HG03521 (cell line): ENCODE data around the gene GTF2A1.
"Not testable (repeated sequence)": the region's sequence is repeated elsewhere in the genome, so short reads cannot be mapped to it uniquely, and the experiment has no call there.

Experiments used
- ATAC-seq: cut with Tn5 transposase; IDR thresholded peaks from one replicate; pipeline ENCODE4 v1.9.1; 2021; ENCODE audit warnings: mild to moderate bottlenecking, moderate library complexity; ENCODE audit not compliant: unreplicated experiment

GTF2A1 gene

DNA sequence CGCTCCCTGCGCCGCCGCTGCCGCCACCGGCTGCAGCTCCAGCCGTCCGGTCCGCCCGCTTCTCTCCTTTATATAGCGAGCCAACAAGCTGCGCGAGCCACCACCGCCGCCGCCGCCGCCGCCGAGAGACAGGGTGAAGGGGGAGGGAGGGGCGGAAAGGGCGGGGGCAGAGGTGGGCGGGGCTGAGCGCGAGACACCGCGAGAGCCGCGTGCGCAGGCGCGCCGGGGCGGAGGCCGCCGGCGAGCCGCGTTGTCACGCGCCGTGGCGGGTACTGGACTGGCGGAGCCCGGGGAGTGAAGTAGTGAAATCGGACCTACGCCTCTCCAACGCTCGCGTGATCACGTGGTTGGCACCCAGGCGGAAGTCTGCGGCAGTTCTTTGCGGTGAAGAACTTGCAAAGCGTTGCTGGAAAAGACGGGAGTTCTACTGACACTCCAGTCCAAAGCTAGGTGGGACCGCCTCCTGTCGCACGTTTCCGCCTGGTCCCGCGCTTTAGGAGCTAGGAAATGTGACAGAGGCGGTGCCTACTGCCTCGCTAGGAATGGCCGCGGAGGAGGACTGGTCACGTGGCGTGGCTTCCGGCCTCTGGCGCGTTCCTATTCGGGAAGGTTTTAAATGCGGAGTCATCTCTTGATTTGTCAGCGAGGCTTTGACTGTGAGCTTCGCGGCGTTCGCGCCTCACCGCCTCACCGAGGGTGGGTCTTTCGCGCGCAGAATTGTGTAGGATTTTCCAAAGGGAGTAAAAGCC is at the start of gene GTF2A1:
Gene GTF2A1, minus strand, starts transcription at position 130 of the 749 bp plus-strand sequence. CDS start 441 bp downstream, outside the sequence.
- peak; percentile 72 for ATAC-seq

DNA sequence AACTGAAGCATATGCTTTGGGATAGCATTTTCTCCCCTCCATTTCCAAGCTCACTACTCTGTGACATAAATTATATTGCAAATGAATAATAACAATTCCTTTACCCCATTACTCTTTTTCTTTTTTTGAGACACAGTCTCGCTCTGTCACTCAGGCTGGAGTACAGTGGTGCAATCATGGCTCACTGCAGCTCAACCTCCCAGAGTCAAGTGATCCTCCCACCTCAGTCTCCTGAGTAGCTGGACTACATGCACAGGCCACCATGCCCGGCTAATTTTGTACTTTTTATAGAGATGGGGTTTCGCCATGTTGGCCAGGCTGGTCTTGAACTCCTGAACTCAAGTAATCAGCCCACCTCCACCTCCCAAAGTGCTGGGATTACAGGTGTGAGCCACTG is 49.2 kb upstream of the GTF2A1 start:
- ATAC-seq = no peak

DNA sequence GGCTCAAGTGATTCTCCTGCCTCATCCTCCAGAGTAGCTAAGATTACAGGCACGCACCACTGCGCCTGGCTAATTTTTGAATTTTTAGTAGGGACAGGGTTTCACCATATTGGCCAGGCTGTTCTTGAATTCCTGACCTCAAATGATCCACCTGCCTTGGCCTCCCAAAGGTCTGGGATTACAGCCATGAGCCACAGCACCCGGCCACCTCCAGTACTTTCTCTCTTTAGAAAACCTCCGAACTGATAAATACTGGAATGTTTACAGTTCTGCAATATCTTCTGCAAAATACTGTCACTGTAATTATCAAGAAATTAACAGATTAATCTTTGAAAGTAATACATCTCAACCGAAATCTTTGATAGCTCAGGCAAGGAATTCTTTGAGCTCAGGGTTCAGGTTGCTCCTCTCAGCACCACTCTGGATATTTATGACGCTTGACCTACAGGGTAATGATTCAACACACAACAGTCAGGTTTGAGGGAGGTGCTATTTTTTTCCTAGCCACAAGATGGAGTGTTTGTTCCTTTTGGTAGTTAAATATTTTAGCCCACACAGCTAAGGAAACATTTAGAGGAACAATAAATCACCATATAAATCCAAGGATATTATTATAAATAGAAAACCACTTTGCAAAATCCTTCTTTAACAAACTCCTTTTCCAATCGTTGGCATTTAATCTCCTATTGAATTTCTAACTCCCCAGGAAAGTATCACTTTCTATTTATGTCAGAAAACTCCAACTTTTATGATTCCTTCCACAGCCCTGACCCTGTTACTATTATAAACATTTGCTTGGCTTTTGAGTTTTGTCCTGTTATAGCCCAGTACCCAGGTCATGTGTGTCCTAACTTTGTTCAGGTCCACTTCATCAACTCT is 48.6 kb upstream of the GTF2A1 start:
- peak; percentile 69 for ATAC-seq

DNA sequence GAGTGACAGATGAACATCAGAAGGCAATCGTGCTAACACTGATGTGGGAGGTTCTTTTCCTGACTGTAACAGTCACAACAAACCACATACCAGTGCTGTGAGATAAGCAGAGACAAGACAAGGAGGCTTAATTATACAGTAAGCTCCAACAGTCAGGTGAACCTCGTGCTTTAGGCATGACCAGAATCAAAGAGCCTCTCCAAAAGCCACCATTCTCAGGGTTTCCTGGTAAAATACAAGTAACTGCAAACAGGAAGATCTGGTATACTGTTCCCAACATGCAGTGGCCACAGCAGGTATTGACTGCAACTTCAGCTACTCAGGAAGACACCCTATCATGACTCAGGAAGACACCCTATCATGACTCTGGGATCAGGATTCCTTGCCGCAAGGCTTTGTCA is 47.3 kb upstream of the GTF2A1 start:
- ATAC-seq = no peak

DNA sequence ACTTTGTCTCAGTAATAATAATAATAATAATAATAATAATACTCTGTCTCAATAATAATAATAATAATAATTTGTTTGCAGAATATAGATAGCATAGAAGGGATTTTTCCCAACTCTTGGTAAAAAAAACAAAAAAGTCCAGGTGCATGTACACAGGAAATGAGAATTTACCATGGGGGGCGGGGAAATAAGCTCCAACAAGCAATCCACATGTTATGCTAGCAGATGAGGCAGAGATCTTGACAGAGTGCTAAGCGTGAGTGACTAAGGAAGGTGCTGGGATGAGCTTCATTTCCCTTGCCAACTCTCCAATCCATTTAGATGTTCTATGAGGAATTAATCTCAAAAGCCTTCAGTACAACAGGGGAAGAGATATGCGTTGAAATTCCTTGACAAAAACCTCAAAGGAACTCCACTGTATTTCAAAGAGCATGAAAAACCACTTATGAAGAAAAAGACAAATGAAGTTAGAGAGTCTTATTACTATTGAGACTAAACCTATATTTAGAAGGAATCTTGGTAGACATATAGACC is 44.9 kb upstream of the GTF2A1 start:
- no peak for ATAC-seq

DNA sequence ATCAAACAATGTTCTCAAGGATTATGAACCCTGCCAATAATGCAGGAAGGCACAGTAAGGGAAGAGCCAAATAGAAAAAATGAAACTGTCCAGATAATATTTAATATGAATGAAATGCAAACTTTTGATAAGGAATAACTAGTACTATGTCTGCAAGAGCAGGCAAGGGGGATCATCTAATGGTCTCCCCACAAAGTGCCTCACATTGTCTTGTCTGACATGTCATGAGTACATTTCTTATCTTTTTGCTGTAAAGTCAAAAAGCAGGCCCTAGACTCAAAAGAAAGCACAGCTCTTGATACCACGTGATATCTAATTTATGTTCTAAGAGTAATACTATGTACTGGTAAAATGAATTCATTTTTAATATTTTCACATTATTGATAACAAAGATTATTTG is 43.9 kb upstream of the GTF2A1 start:
- ATAC-seq = no peak

DNA sequence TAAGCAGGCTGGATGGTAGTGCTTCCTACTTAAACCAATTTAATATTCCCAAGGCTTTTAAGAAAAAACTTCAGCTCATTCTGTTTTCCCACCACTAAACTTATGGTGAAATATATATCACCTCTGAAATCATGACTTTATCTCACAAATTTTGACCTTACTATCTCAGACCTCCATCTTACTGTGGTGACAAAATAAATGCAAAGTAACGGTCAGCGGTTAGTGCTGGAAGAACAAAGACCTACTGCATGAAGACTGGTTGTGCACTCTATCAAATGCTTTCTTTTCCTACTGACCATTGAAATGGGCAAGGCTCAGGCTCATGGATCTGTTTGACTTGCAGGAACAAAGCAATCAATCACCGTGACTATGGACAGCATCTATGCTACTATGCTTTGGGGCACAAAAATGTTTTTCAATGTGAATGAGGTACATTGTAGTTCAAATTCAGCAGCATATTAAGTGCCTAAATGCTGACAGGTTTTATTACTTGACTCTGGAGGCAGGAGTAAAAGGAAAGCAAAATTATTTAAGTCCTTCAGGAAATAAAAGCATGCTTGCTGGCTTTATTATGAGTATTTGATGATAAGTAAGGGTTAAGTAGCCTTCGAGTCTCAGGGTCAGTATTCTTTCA is 43.1 kb upstream of the GTF2A1 start:
- no peak for ATAC-seq

DNA sequence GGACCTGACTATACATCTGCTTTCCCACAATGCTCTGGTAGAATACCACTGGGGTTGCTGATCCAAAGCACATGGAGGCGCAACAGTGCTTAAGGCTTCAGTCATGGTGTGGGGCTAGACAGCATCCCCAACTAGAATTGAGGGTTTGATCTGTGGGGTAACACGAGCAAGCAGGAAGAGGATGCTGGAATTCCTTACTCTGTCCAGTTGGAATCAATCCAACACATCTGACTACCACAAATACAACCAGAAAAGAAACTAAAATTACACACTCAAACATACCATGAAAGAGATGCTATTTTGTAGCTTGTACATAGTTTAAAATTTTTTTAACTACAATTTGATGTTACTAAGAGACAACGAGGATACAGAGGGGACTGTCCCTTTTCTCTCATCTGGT is 40.4 kb upstream of the GTF2A1 start:
- ATAC-seq = no peak

DNA sequence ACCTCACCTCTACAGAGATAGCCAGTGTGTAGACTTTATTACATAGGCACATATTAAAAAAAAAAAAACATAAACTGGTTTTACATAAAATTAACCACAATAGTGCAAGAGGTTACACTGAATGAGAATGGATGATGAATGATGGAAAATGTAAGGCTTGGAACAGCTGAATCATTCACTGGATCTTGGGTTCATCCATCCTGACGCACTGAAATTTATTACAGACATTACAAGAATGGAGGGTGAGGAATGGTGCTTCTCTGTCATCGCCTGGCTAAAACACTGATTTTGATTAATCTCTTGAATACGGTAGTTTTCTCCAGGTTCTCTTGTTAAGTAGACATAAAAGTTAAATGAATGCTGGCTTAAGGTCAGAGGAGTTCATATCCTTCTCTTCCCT is 40.0 kb upstream of the GTF2A1 start:
- no peak for ATAC-seq

DNA sequence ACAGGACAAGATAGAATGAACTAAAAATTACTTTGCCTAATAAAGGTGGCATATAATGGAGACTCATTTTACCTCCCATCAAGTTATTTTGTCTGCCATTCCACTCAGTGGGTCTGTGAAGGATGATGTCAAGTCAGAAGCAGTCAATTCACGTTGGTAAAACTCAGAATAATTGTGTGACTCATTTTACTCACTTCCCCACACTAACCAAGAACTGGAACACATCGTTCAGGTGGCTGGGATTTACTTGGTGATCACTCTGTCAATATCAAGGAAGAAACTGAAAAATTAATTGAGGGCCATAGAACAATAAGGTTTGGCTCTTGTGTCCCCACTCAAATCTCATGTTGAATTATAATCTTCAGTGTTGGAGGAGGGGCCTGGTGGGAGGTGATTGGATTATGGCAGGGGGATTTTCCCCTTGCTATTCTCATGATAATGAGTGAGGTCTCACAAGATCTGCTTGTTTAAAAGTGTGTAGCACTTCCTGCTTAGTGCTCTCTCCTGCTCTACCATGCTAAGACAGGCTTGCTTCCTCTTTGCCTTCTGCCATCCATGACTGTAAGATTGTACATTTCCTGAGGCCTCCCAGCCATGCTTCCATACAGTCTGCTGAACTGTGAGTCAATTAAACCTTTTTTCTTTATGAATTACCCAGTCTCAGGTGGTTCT is 35.7 kb upstream of the GTF2A1 start:
- no peak for ATAC-seq

DNA sequence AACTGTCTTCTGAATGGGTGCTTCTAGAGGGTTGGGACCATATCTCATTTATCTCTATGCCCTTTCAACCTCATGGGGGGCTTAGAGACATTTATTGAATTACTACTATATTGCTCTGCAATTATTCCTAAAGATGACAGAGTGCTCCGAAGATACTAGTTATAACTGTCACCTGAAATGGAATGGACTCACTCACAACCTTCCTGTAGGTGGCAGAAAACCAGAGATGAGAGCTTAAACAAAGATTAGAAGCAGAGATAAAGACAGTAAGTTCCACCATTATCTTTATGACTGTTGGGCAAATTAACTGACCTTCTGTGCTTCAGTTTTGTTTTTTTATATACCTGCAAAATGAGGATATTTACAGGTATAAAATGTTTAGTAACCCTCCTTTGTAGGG is 31.5 kb upstream of the GTF2A1 start:
- no peak for ATAC-seq

DNA sequence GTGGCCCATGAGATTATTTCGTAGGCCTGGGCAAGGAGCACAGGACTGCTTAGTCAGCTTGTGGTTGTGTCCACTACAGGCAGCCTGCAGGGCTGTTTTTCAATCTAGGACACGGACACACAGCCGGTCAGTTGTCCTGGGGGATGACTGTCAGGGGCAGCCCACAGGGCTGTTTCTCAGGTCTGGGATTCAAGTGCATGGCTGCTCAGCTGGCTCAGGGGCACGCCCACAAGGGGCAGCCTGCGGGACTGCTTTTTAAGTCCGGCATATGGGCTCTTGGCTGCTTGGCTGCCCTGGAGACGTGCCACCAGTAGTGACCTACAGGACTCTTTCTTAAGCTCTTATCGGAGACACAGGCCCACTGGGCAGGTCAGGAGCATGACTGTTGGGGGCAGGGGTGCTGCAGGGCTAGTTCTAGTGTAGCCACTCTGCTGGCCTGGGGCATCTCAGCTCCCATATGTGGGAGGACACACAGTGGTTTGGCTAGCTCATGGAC is 26.6 kb upstream of the GTF2A1 start:
- ATAC-seq = no peak

DNA sequence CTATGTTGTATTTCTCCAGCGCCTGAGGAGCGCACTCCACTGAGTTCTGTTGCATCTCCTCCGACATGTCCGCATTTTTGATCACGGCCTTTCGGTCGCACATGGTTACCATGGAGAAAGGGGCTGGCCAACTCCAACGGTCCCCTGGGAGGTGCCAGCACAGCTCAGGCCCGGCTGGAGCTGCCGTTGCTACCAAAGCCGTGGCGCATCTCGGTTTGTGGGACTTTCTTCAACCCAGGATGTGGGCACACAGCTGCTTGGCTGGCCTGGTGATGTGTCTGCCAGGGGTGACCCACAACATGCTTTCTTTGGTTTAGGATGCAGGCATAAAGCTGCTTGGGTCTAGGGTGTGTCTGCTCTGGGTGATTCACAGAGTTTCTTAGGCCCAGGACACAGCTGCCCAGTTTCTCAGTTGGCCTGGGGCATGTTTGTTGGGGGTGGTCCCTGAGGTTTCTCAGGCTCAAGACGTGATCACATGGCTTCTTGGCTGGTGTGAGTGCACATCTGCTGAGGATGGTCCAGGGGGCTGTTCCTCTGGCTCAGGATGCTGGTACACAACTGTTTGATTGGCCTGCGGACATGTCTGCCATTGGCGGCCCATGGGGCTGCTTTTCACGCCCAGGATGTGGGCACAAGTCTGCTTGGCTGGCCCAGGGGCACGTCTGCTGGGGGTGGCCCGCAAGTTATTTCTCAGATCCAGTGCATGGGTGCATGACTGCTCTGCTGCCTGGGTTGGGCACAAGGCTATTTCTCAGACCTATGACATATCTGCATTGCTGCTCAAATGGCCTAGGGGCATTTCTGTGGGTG is 25.9 kb upstream of the GTF2A1 start:
- no peak for ATAC-seq

DNA sequence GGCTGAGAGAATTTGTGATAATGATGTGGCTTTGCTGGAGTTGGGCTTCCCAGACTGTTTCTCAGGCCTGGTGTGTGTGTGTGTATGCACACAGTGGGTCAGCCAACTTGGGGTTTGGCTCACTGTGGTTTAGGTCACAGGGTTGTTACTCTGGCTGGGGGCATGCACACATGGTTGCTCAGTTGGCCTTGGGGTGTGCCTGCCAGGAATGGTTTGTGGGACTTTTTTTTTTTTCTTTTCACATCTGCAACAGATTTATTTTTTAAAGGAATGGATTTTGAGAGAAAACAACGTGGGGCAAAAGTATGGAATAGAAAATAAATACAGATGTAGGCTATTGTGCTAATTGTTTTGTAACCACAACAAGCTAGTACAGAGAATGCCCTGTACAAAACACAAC is 25.0 kb upstream of the GTF2A1 start:
- no peak for ATAC-seq

DNA sequence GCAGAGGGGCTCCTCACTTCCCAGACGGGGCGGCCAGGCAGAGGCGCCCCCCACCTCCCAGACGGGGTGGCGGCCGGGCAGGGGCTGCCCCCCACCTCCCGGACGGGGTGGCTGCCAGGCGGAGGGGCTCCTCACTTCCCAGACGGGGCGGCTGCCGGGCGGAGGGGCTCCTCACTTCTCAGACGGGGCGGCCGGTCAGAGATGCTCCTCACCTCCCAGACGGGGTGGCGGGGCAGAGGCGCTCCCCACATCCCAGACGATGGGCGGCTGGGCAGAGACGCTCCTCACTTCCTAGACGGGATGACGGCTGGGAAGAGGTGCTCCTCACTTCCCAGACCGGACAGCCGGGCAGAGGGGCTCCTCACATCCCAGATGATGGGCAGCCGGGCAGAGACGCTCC is 23.7 kb upstream of the GTF2A1 start:
- ATAC-seq = not testable (repeated sequence)

DNA sequence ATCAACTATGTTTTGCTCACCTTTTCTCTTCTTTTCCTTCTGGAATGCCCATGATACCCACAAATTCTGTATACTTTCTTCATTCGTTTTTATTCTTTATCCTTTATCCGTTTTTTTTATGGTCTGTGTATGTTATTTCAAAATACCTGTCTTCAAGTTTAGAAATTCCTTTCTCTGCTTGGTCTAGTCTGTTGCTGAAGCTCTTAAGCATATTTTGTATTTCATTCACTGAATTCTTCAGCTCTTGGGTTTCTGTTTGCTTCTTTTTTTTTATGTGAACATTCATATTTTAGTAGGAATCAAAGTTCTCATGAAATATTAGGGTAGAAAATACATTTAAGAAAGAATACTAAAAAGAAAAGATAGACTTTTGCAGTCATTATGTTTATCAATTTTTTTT is 22.7 kb upstream of the GTF2A1 start:
- no peak for ATAC-seq

DNA sequence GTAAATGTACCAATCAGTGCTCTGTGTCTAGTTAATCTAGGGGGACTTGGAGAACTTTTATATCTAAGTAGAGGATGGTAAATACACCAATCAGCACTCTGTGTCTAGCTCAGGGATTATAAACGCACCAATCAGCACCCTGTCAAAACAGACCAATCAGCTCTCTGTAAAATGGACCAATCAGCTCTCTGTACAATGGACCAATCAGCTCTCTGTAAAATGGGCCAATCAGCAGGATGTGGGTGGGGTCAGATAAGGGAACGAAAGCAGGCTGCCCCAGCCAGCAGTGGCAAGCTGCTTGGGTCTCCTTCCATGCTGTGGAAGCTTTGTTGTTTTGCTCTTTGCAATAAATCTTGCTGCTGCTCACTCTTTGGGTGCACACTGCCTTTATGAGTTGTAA is 16.1 kb upstream of the GTF2A1 start:
- ATAC-seq = not testable (repeated sequence)

DNA sequence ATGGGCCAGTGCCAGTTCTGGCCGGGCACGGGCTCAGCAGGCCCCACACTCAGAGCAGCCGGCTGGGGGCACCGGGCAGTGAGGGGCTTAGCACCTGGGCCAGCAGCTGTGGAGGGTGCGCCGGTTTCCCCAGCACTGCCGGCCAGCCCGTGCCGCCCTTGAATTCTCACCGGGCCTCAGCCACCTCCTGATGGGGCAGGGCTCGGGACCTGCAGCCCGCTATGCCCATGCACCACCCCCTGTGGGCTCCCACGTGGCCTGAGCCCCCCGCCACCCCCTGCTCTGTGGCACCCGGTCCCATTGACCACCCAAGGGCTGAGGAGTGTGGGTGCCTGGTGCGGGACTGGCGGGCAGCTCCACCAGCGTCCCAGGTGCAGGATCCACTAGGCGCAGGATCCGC is 15.4 kb upstream of the GTF2A1 start:
- no peak for ATAC-seq

DNA sequence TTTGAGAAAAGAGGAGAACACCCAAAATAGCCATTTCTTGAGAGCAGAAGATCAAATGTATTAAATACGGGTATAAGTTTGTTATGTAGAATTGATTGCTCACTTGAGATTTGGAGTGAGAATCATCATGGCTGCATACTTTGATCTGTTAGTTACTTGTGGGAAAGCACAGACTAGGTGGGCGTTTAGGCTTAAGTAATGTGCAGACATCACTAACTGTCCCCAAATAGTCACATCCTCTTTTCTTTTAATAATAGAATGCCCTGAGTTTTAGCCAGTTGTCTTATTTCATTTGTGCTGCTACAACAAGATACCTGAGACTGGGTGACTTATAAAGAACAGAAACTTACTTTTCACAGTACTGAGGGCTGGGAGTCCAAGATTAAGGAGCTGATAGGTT is 14.3 kb upstream of the GTF2A1 start:
- no peak for ATAC-seq

DNA sequence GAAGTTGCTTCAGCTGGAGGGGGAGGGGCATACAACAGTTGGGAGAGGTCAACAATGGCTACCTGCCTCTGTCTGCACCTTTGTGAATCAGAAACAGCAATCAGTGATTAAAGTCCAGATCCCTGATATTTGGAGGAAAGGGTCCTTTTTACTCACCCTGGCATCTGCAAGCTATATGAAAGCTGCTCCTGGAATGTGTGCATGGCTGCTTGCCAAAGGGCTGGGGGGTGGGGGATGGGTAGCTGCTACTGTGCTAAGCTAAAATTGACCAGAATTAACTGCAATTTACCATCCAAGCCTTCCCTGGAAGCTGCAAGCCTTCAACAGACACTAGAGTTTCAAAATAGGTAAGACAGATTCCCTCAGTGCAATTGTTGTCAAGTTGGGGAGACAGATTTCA is 13.5 kb upstream of the GTF2A1 start:
- ATAC-seq = no peak
